Muscle of leg (tissue), 11 donors: ENCODE data around the gene NDUFB3. TPM values are rescaled to one million over a fixed set of nuclear protein-coding genes. Genes with fewer than 3 reads are reported as not detected.

Experiments
- DNase-seq: peaks from one replicate; pipeline ENCODE4 v3.0.0; 2013
- H3K27ac ChIP-seq: one replicate; pipeline ENCODE4 v1.5.1; 2013; ENCODE audit warnings: mild to moderate bottlenecking, low read length, control low read depth
- H3K27me3 ChIP-seq: one replicate; pipeline ENCODE4 v1.6.1; 2013; ENCODE audit warnings: low read length; ENCODE audit not compliant: control insufficient read depth, insufficient read depth
- H3K36me3 ChIP-seq: one replicate; pipeline ENCODE4 v1.6.1; 2013; ENCODE audit warnings: low read length; ENCODE audit not compliant: control insufficient read depth, insufficient read depth
- H3K4me1 ChIP-seq: one replicate; pipeline ENCODE4 v1.6.1; 2013; ENCODE audit warnings: low read length; ENCODE audit not compliant: control insufficient read depth, insufficient read depth
- H3K4me3 ChIP-seq: one replicate; pipeline ENCODE4 v1.5.1; 2013; ENCODE audit warnings: low read length, control low read depth
- H3K9me3 ChIP-seq: replicated peaks from 2 replicates; pipeline ENCODE4 v1.6.1; 2013; ENCODE audit warnings: low read depth, low read length; ENCODE audit not compliant: control insufficient read depth
- WGBS: methylation state at CpG from one replicate; pipeline ENCODE4 v1.1.5; 2013; ENCODE audit warnings: missing lambda C conversion rate; ENCODE audit not compliant: insufficient coverage; 5-methylcytosine and 5-hydroxymethylcytosine counted together
- polyA plus RNA-seq, 8 donors: library from polyadenylated mRNA; unstranded; fragments of 120-200 nt; gene quantifications; one replicate each; pipeline versions ENCODE4 v1.2.1 to v1.2.3, GENCODE V29; 2013; ENCODE audit warnings: inconsistent platforms in 1 of 8, low replicate concordance in 1 of 8; ENCODE audit not compliant: insufficient read length in 8 of 8, insufficient read depth in 1 of 8
- total RNA-seq: library from RNA; stranded (reverse); fragments of 120-200 nt; gene quantifications from one replicate; pipeline ENCODE4 v1.2.4, GENCODE V29; 2013

The NDUFB3 gene
- total and polyA plus RNA-seq, 9 donors = 72.7 to 112 (median 92.6) TPM

- Histone ChIP-seq H3K9me3 (no peaks in the 10 kb centered on the region), H3K27ac (peak overlapping the region; percentile 87), H3K4me3 (no peak overlapping the region), H3K4me1 (peaks cover 36% of the 10 kb centered on the region), H3K27me3 (no peaks in the 10 kb centered on the region), H3K36me3 (peaks cover 4% of the 10 kb centered on the region)
- WGBS = 32% methylated on average over 9 of the region's 9 CpGs
- peak; percentile 46 for DNase-seq
Measured at GRCh38 chr2:201126308-201127151, 54.7 kb downstream of the NDUFB3 start.

- Histone ChIP-seq H3K27ac (peak overlapping the region; percentile 87), H3K4me3 (no peak overlapping the region), H3K4me1 (peaks cover 38% of the 10 kb centered on the region), H3K27me3 (no peaks in the 10 kb centered on the region), H3K9me3 (no peaks in the 10 kb centered on the region), H3K36me3 (peaks cover 4% of the 10 kb centered on the region)
- no CpG with 5 or more reads among the region's 2 CpGs for WGBS
- no peak for DNase-seq
Measured at GRCh38 chr2:201127152-201127511, 55.3 kb downstream of the NDUFB3 start.

- H3K4me1 ChIP-seq = peaks cover 38% of the 10 kb centered on the region
- H3K27me3 ChIP-seq = no peaks in the 10 kb centered on the region
- no peak overlapping the region for H3K4me3 ChIP-seq
- peak overlapping the region; percentile 87 for H3K27ac ChIP-seq
- WGBS = 51% methylated on average over 2 of the region's 5 CpGs
- H3K9me3 ChIP-seq = no peaks in the 10 kb centered on the region
- peaks cover 4% of the 10 kb centered on the region for H3K36me3 ChIP-seq
- no peak for DNase-seq
Measured at GRCh38 chr2:201127570-201127969, 55.8 kb downstream of the NDUFB3 start.

- Histone ChIP-seq H3K4me3 (no peak overlapping the region), H3K4me1 (peaks cover 38% of the 10 kb centered on the region), H3K36me3 (peaks cover 6% of the 10 kb centered on the region), H3K9me3 (no peaks in the 10 kb centered on the region), H3K27ac (peak overlapping the region; percentile 87), H3K27me3 (no peaks in the 10 kb centered on the region)
- no CpG with 5 or more reads among the region's 1 CpG for WGBS
- DNase-seq = no peak
Measured at GRCh38 chr2:201128033-201128432, 56.2 kb downstream of the NDUFB3 start.

GRCh38 chr2:201128933-201129505 lies 57.2 kb downstream of the NDUFB3 start:
- Histone ChIP-seq H3K36me3 (peaks cover 7% of the 10 kb centered on the region), H3K27ac (peak overlapping the region; percentile 81), H3K4me3 (no peak overlapping the region), H3K27me3 (no peaks in the 10 kb centered on the region), H3K9me3 (no peaks in the 10 kb centered on the region), H3K4me1 (peaks cover 35% of the 10 kb centered on the region)
- DNase-seq = peak; percentile 48
- WGBS = 70% methylated on average over 1 of the region's 4 CpGs

GRCh38 chr2:201130524-201131186 lies 58.9 kb downstream of the NDUFB3 start:
- no peaks in the 10 kb centered on the region for H3K27me3 ChIP-seq
- H3K27ac ChIP-seq = peak overlapping the region; percentile 74
- 90% methylated on average over 3 of the region's 3 CpGs for WGBS
- no peaks in the 10 kb centered on the region for H3K9me3 ChIP-seq
- peak; percentile 53 for DNase-seq
- H3K36me3 ChIP-seq = peaks cover 12% of the 10 kb centered on the region
- H3K4me1 ChIP-seq = peaks cover 31% of the 10 kb centered on the region
- H3K4me3 ChIP-seq = no peak overlapping the region

- H3K27ac ChIP-seq = peak overlapping the region; percentile 74
- no peak overlapping the region for H3K4me3 ChIP-seq
- no CpG with 5 or more reads among the region's 1 CpG for WGBS
- H3K4me1 ChIP-seq = peaks cover 16% of the 10 kb centered on the region
- H3K36me3 ChIP-seq = peaks cover 28% of the 10 kb centered on the region
- no peaks in the 10 kb centered on the region for H3K9me3 ChIP-seq
- DNase-seq = no peak
- no peaks in the 10 kb centered on the region for H3K27me3 ChIP-seq
Measured at GRCh38 chr2:201132518-201132917, 60.7 kb downstream of the NDUFB3 start.

Other genes starting within 250 kb of the NDUFB3 start
- 122 TPM for gene CLK1, start 207.3 kb upstream of the NDUFB3 start, total RNA-seq
- gene CLK1, start 207.3 kb upstream of the NDUFB3 start, polyA plus RNA-seq = 100 to 1,000 TPM; 112 to 179 (median 127) TPM
- 42.4 TPM for gene PPIL3, start 182.9 kb upstream of the NDUFB3 start, total RNA-seq
- 10 to 100 TPM; 26.1 to 76.0 (median 41.5) TPM for gene PPIL3, start 182.9 kb upstream of the NDUFB3 start, polyA plus RNA-seq
- gene NIF3L1, start 182.6 kb upstream of the NDUFB3 start, total RNA-seq = 20.6 TPM
- 10 to 100 TPM; 17.2 to 24.0 (median 19.7) TPM for gene NIF3L1, start 182.6 kb upstream of the NDUFB3 start, polyA plus RNA-seq
- 14.3 TPM for gene ORC2, start 108.3 kb upstream of the NDUFB3 start, total RNA-seq
- 10 to 100 TPM; 11.4 to 17.5 (median 13.3) TPM for gene ORC2, start 108.3 kb upstream of the NDUFB3 start, polyA plus RNA-seq
- 7.8 TPM for gene HYCC2, start 330 bp upstream of the NDUFB3 start, total RNA-seq
- 1 to 10 TPM; 4.9 to 8.4 (median 6.8) TPM for gene HYCC2, start 330 bp upstream of the NDUFB3 start, polyA plus RNA-seq
- 48.9 TPM for gene CFLAR, start 44.2 kb downstream of the NDUFB3 start, total RNA-seq
- gene CFLAR, start 44.2 kb downstream of the NDUFB3 start, polyA plus RNA-seq = 10 to 100 TPM; 27.4 to 47.6 (median 31.4) TPM
- gene CASP10, start 111.1 kb downstream of the NDUFB3 start, total RNA-seq = 6.7 TPM
- 1 to 10 TPM; 4.3 to 7.6 (median 5.3) TPM for gene CASP10, start 111.1 kb downstream of the NDUFB3 start, polyA plus RNA-seq
- 9.3 TPM for gene CASP8, start 188.5 kb downstream of the NDUFB3 start, total RNA-seq
- gene CASP8, start 188.5 kb downstream of the NDUFB3 start, polyA plus RNA-seq = 10 to 100 TPM in 2 of 8 donors, 1 to 10 TPM in 6; 5.5 to 11.5 (median 7.8) TPM